Mucosa of rectum (tissue), 2 donors: ENCODE results near the gene ZCCHC9.
A peak's percentile ranks its signal among the peaks of the same experiment; 100 is the strongest.

Experiments
- H3K27ac ChIP-seq, 2 donors: one replicate each; pipeline ENCODE4 v1.7.0; 2013; ENCODE audit warnings: inconsistent platforms in 2 of 2, low read depth in 2 of 2, low read length in 2 of 2
- H3K27me3 ChIP-seq, 2 donors: one replicate each; pipeline ENCODE4 v1.7.0; 2013; ENCODE audit warnings: low read length in 2 of 2; ENCODE audit not compliant: control insufficient read depth in 2 of 2, insufficient read depth in 2 of 2
- H3K36me3 ChIP-seq, 2 donors: one replicate each; pipeline ENCODE4 v1.7.0; 2013; ENCODE audit warnings: low read length in 2 of 2; ENCODE audit not compliant: control insufficient read depth in 2 of 2, insufficient read depth in 2 of 2
- H3K4me1 ChIP-seq, 2 donors: one replicate each; pipeline ENCODE4 v1.7.0; 2013; ENCODE audit warnings: low read length in 2 of 2, mild to moderate bottlenecking in 1 of 2; ENCODE audit not compliant: control insufficient read depth in 2 of 2, insufficient read depth in 2 of 2
- H3K4me3 ChIP-seq, 2 donors: one replicate each; pipeline ENCODE4 v1.7.0; 2013; ENCODE audit warnings: low read length in 2 of 2
- H3K9ac ChIP-seq, 2 donors: one replicate each; pipeline ENCODE4 v1.7.0; 2013; ENCODE audit warnings: low read length in 2 of 2, low read depth in 1 of 2, mild to moderate bottlenecking in 1 of 2
- H3K9me3 ChIP-seq, 2 donors: one replicate each; pipeline ENCODE4 v1.7.0; 2013; ENCODE audit warnings: low read length in 2 of 2; ENCODE audit not compliant: control insufficient read depth in 2 of 2
- donor health status: healthy.
- donor health status: Normal muscosa, but diverticular disease.

Gene ZCCHC9

DNA sequence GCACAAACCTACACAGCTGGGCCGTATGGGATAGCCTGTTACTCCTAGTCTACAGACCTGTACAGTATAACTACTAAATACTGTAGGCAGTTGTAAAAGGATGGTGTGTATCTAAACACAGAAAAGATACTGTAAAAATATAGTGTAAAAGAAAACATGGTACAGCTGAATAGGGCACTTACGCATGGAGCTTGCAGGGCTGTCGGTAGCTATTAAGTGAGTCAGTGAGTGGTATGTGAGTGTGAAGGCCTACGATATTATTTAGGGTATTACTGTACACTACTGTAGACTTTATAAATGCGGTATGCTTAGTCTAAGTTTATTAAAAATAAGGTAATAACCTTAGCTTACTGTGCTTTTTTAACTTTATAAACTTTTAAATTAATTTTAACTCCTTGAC lies 1.2 kb downstream of the ZCCHC9 start:
- Histone ChIP-seq H3K9ac (no peak overlapping the region), H3K27me3 (no peaks in the 10 kb centered on the region), H3K9me3 (no peaks in the 10 kb centered on the region), H3K4me3 (peak overlapping the region; percentile 96 to 99), H3K36me3 (peaks cover under 1 to 3% of the 10 kb centered on the region in 2 donors), H3K27ac (no peak overlapping the region), H3K4me1 (peaks cover 14 to 15% of the 10 kb centered on the region in 2 donors)

DNA sequence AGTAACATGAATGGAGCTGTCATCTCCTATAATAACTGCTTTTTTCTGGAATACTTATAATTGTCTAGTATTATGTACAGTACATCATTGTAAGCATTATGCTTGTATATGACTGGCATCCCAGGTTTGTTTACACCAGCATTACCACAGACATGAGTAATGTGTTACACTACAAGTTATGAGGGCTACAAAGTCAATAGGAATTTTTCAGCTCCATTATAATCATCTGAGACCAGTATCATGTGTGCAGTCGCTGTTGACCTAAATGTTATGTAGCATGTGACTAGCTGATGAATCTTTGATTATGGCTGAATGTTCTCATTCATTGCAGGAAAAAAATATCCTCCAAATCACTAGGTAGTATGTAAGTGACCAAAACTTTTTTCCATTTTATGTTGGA lies 2.2 kb downstream of the ZCCHC9 start:
- Histone ChIP-seq H3K4me1 (peaks cover 14 to 15% of the 10 kb centered on the region in 2 donors), H3K27ac (no peak overlapping the region), H3K9ac (no peak overlapping the region)

DNA sequence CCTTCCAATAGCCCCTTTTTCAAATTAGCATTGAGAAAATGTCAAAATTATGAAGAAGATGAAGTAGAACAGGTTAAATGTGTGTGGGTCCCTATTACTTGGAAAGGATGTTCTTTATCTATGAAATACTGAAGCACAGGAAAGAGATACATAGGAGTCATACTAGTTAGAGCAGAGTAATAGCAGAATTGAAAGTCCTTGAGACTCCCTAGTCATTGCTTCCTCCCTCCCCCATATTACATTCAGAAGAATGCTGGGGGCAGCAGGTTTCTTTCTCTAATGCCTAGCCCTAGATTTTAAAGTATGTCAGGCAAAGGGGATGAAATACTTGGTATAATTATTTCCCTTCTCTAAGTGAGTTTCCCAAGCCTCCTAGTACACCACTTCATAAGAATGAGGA lies 4.4 kb downstream of the ZCCHC9 start:
- H3K4me3 ChIP-seq = no peak overlapping the region
- H3K4me1 ChIP-seq = peaks cover 4 to 6% of the 10 kb centered on the region in 2 donors
- no peaks in the 10 kb centered on the region for H3K9me3 ChIP-seq
- no peak overlapping the region for H3K27ac ChIP-seq
- no peak overlapping the region for H3K9ac ChIP-seq
- H3K27me3 ChIP-seq = no peaks in the 10 kb centered on the region
- peaks cover 9 to 10% of the 10 kb centered on the region in 2 donors for H3K36me3 ChIP-seq

More for the DNA sequence above, 2.2 kb downstream of the ZCCHC9 start:
- Histone ChIP-seq H3K27me3 (no peaks in the 10 kb centered on the region), H3K36me3 (peaks cover 0 to 3% of the 10 kb centered on the region in 2 donors), H3K9me3 (no peaks in the 10 kb centered on the region), H3K4me3 (no peak overlapping the region)

DNA sequence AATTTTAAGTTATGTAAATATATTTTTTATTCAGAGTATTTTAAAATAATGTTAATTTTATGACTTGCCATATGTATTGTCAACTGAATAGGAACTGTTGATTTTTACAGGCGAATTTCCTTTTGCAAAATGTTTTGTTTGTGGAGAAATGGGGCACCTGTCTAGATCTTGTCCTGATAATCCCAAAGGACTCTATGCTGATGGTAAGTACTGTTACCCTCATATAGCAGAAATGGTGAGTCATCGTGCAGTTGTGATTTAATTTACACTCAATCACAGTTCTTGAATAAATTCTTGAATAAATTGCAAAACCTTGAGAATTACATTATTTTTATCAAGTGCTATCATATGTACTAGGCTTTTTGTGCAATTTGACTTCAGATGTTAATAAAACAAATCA lies 7.4 kb downstream of the ZCCHC9 start:
- no peak overlapping the region for H3K9ac ChIP-seq
- no peak overlapping the region for H3K27ac ChIP-seq
- no peaks in the 10 kb centered on the region for H3K4me1 ChIP-seq
- no peak overlapping the region for H3K4me3 ChIP-seq
- no peaks in the 10 kb centered on the region for H3K9me3 ChIP-seq
- peaks cover 20 to 28% of the 10 kb centered on the region in 2 donors for H3K36me3 ChIP-seq
- no peaks in the 10 kb centered on the region for H3K27me3 ChIP-seq

DNA sequence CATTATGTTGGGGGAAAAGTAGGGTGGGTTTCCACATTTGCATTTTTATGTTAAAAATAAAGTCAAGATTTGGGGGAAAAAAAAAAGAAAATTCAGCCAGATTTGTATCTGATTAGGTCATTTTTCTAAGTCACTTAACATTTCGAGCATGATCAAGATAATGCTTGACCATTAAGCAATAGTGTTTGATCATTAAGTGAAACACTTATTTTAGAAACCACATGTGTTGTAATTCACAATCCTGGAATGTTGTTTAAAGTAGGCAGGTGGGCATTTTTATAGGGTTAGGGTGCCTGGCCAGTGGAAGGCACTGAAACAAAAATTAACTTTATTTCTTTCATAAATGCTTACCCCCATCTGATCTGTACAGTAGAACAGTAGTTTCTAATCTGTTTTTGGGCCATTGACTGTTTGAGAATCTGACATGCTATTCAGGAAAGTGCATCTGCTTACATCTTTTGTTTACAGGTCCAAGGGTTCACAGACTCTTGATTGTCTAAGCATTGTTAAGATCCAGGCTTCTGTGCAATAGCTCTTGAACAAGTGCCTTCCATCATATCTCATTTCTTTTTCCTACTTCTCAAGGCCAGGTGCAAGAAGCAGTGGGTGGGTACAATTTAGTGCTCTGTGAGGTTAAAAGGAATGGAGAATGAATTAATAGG lies 9.1 kb downstream of the ZCCHC9 start:
- Histone ChIP-seq H3K27me3 (no peaks in the 10 kb centered on the region), H3K9ac (no peak overlapping the region), H3K4me3 (no peak overlapping the region), H3K36me3 (peaks cover 20 to 26% of the 10 kb centered on the region in 2 donors), H3K27ac (no peak overlapping the region), H3K4me1 (no peaks in the 10 kb centered on the region), H3K9me3 (no peaks in the 10 kb centered on the region)

DNA sequence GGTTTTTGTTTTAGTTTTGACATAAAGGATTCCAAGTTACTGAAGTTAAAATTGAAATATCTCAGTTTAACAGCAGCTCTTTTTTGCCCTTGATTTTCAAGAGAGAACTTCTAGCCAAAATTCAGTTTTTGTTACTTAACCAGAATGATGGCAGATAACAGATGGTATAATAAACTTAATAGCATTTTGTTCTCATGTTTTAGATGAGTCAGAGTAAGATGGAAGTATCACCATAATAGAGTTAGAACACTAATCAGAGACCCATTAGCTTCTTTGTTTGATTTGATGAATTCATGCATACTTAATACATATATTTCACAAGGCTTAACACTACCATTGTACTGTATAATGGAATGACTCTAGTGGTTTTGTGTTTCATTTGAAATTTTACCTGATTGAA lies 11.9 kb downstream of the ZCCHC9 start:
- Histone ChIP-seq H3K36me3 (peaks cover 20 to 26% of the 10 kb centered on the region in 2 donors), H3K27ac (no peak overlapping the region), H3K4me1 (no peaks in the 10 kb centered on the region), H3K9ac (no peak overlapping the region), H3K9me3 (no peaks in the 10 kb centered on the region), H3K27me3 (no peaks in the 10 kb centered on the region), H3K4me3 (no peak overlapping the region)

DNA sequence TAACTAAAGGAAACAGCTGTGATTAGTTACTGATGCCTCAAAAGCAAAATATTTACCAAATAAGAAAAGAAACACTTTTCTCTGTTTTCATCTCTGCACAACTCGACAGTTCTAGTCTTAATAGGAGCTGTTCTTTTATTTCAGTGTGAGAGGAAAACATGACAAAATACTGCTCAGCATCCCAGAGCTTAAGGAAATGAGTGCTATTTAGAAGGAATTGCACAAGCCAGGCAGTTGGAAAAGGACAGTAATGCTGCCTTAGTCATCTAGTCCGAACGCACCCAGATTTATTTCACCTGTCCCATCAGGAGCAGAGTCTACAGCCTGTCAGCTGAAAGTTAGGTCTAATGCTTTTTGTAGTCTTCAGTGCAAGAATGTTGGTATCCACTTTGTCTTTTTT lies 12.3 kb downstream of the ZCCHC9 start:
- Histone ChIP-seq H3K4me1 (no peaks in the 10 kb centered on the region), H3K9me3 (no peaks in the 10 kb centered on the region), H3K27ac (no peak overlapping the region), H3K27me3 (no peaks in the 10 kb centered on the region), H3K9ac (no peak overlapping the region), H3K4me3 (no peak overlapping the region), H3K36me3 (peaks cover 20 to 26% of the 10 kb centered on the region in 2 donors)

DNA sequence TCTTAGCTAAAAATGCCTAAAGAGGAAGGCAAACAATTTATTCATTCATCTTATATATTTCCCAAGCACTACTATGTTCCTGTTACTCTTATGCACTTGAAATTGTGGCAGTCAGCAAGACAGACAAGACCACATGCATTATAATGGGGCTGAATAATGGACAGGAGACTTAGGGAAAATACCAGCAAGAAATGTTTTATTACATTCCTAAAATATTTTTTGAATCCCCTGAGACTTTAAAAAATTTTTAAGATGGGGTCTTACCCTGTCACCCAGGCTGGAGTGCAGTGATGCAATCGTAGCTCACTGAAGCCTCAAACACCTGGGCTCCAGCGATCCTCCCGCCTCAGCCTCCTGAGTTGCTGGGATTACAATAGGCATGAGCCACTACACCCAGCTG lies 13.2 kb downstream of the ZCCHC9 start:
- H3K4me3 ChIP-seq = no peak overlapping the region
- H3K36me3 ChIP-seq = peaks cover 15 to 19% of the 10 kb centered on the region in 2 donors
- H3K9me3 ChIP-seq = no peaks in the 10 kb centered on the region
- no peak overlapping the region for H3K27ac ChIP-seq
- H3K4me1 ChIP-seq = no peaks in the 10 kb centered on the region
- no peak overlapping the region for H3K9ac ChIP-seq
- no peaks in the 10 kb centered on the region for H3K27me3 ChIP-seq

DNA sequence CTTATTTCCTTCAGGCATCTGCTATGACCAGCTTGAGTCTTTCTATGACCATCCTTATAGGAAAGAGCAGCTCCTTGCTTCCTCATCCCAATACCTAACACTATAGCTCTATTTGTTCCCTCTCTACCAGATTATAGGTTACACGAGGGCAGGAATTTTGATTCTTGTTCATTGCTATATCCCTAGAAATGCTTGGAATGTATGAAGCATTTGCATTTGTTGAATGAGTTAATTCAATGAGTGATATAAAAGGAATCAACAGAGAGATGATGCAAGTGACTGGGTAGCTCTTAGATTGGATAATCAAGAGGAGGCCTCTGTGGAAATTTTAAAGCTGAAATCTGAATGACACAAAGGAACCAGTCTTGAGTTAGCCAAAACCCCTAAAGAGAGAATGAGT lies 13.9 kb downstream of the ZCCHC9 start:
- Histone ChIP-seq H3K4me1 (no peaks in the 10 kb centered on the region), H3K27me3 (no peaks in the 10 kb centered on the region), H3K27ac (no peak overlapping the region), H3K4me3 (no peak overlapping the region), H3K9me3 (no peaks in the 10 kb centered on the region), H3K9ac (no peak overlapping the region), H3K36me3 (peaks cover 14 to 19% of the 10 kb centered on the region in 2 donors)

DNA sequence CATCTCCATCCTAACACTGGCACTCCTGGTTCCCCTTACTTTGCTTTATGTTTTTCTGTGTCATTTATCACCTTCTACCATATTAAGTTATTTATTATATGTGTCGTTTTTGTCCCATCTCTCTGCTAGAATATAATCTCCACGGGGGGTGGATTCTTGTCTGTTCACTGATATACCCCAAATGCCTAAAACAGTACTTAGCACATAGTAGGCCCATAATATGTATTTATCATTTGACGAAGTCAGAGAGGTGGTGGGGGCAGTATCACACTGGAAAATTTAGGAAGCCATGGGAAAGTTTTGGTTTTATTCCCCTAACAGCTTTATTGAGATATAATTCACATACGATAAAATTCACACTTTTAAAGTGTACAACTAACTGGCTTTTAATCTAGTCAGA lies 14.4 kb downstream of the ZCCHC9 start:
- H3K27me3 ChIP-seq = no peaks in the 10 kb centered on the region
- no peaks in the 10 kb centered on the region for H3K4me1 ChIP-seq
- peaks cover 10 to 19% of the 10 kb centered on the region in 2 donors for H3K36me3 ChIP-seq
- H3K9ac ChIP-seq = no peak overlapping the region
- no peak overlapping the region for H3K4me3 ChIP-seq
- H3K9me3 ChIP-seq = no peaks in the 10 kb centered on the region
- H3K27ac ChIP-seq = no peak overlapping the region
